Duodenal mucosa (tissue), 2 donors: ENCODE results near the gene HPSE.
"Not testable (repeated sequence)": the region's sequence is repeated elsewhere in the genome, so short reads cannot be mapped to it uniquely, and the experiment has no call there.

ENCODE experiments used
- H3K27ac ChIP-seq: one replicate; pipeline ENCODE4 v1.7.0; 2013; ENCODE audit warnings: low read depth, low read length
- H3K27me3 ChIP-seq, 2 donors: one replicate each; pipeline ENCODE4 v1.7.0; 2013; ENCODE audit warnings: low read length in 2 of 2, control low read depth in 1 of 2; ENCODE audit not compliant: insufficient read depth in 2 of 2, control insufficient read depth in 1 of 2
- H3K36me3 ChIP-seq, 2 donors: one replicate each; pipeline ENCODE4 v1.7.0; 2013; ENCODE audit warnings: low read length in 2 of 2, control low read depth in 1 of 2; ENCODE audit not compliant: insufficient read depth in 2 of 2, control insufficient read depth in 1 of 2
- H3K4me1 ChIP-seq, 2 donors: one replicate each; pipeline ENCODE4 v1.7.0; 2013; ENCODE audit warnings: low read length in 2 of 2, control low read depth in 1 of 2; ENCODE audit not compliant: insufficient read depth in 2 of 2, control insufficient read depth in 1 of 2
- H3K4me3 ChIP-seq, 2 donors: one replicate each; pipeline ENCODE4 v1.7.0; 2013; ENCODE audit warnings: low read length in 2 of 2, low read depth in 1 of 2
- H3K9ac ChIP-seq, 2 donors: one replicate each; pipeline ENCODE4 v1.7.0; 2013; ENCODE audit warnings: low read length in 2 of 2, low read depth in 1 of 2
- H3K9me3 ChIP-seq, 2 donors: one replicate each; pipeline ENCODE4 v1.7.0; 2013; ENCODE audit warnings: low read length in 2 of 2, control low read depth in 1 of 2; ENCODE audit not compliant: control insufficient read depth in 1 of 2

HPSE gene

GRCh38 chr4:83317671-83318070 lies 17.0 kb downstream of the HPSE start:
- H3K4me1 ChIP-seq = no peaks in the 10 kb centered on the region
- H3K9ac ChIP-seq = no peak overlapping the region
- no peaks in the 10 kb centered on the region for H3K36me3 ChIP-seq
- H3K9me3 ChIP-seq = no peaks in the 10 kb centered on the region
- no peak overlapping the region for H3K27ac ChIP-seq
- H3K27me3 ChIP-seq = no peaks in the 10 kb centered on the region
- H3K4me3 ChIP-seq = no peak overlapping the region

- no peak overlapping the region for H3K4me3 ChIP-seq
- no peaks in the 10 kb centered on the region for H3K9me3 ChIP-seq
- no peak overlapping the region for H3K9ac ChIP-seq
- no peaks in the 10 kb centered on the region for H3K36me3 ChIP-seq
- no peaks in the 10 kb centered on the region for H3K27me3 ChIP-seq
- H3K4me1 ChIP-seq = no peaks in the 10 kb centered on the region
- no peak overlapping the region for H3K27ac ChIP-seq
These were observed 18.0 kb downstream of the HPSE start for GRCh38 chr4:83316459-83317165.

- H3K4me3 ChIP-seq = no peak overlapping the region
- no peaks in the 10 kb centered on the region for H3K36me3 ChIP-seq
- H3K27me3 ChIP-seq = no peaks in the 10 kb centered on the region
- H3K4me1 ChIP-seq = no peaks in the 10 kb centered on the region
- no peak overlapping the region for H3K9ac ChIP-seq
- H3K9me3 ChIP-seq = no peaks in the 10 kb centered on the region
- H3K27ac ChIP-seq = no peak overlapping the region
These were observed 19.2 kb downstream of the HPSE start for GRCh38 chr4:83315341-83315870.

GRCh38 chr4:83308672-83309071 lies 26.0 kb downstream of the HPSE start:
- no peak overlapping the region for H3K4me3 ChIP-seq
- H3K27me3 ChIP-seq = no peaks in the 10 kb centered on the region
- H3K9me3 ChIP-seq = no peaks in the 10 kb centered on the region

GRCh38 chr4:83307920-83308319 lies 26.7 kb downstream of the HPSE start:
- no peaks in the 10 kb centered on the region for H3K27me3 ChIP-seq
- no peaks in the 10 kb centered on the region for H3K9me3 ChIP-seq
- no peak overlapping the region for H3K27ac ChIP-seq
- no peak overlapping the region for H3K4me3 ChIP-seq
- H3K4me1 ChIP-seq = no peaks in the 10 kb centered on the region
- no peaks in the 10 kb centered on the region for H3K36me3 ChIP-seq
- H3K9ac ChIP-seq = no peak overlapping the region

More at GRCh38 chr4:83308672-83309071, 26.0 kb downstream of the HPSE start:
- Histone ChIP-seq H3K9ac (no peak overlapping the region), H3K36me3 (no peaks in the 10 kb centered on the region), H3K27ac (no peak overlapping the region), H3K4me1 (no peaks in the 10 kb centered on the region)

GRCh38 chr4:83305187-83305586 lies 29.5 kb downstream of the HPSE start:
- Histone ChIP-seq H3K27ac (no peak overlapping the region), H3K9ac (no peak overlapping the region), H3K4me1 (no peaks in the 10 kb centered on the region), H3K4me3 (no peak overlapping the region), H3K9me3 (no peaks in the 10 kb centered on the region), H3K27me3 (no peaks in the 10 kb centered on the region), H3K36me3 (no peaks in the 10 kb centered on the region)

GRCh38 chr4:83297548-83298260 lies 36.9 kb downstream of the HPSE start:
- Histone ChIP-seq H3K4me3 (no peak overlapping the region), H3K9ac (no peak overlapping the region), H3K4me1 (no peaks in the 10 kb centered on the region), H3K36me3 (no peaks in the 10 kb centered on the region), H3K27me3 (no peaks in the 10 kb centered on the region), H3K9me3 (no peaks in the 10 kb centered on the region), H3K27ac (no peak overlapping the region)

GRCh38 chr4:83293305-83294046 lies 41.2 kb downstream of the HPSE start:
- Histone ChIP-seq H3K27me3 (no peaks in the 10 kb centered on the region), H3K9ac (no peak overlapping the region), H3K9me3 (no peaks in the 10 kb centered on the region), H3K4me1 (no peaks in the 10 kb centered on the region), H3K4me3 (no peak overlapping the region), H3K27ac (no peak overlapping the region), H3K36me3 (no peaks in the 10 kb centered on the region)

GRCh38 chr4:83290059-83290774 lies 44.4 kb downstream of the HPSE start:
- H3K4me1 ChIP-seq, H3K27me3 ChIP-seq, H3K36me3 ChIP-seq, H3K9ac ChIP-seq, H3K4me3 ChIP-seq, H3K9me3 ChIP-seq, H3K27ac ChIP-seq: not testable (repeated sequence)
